NCI-H2081 treated with DMSO at 0.1 percent for 48 hours (cell line): ENCODE results near the gene MT1A.
A peak's percentile ranks its signal among the peaks of the same experiment; 100 is the strongest.

ENCODE experiments used
- DNase-seq: peaks from one replicate; lab custom pipeline; 2025; lab: John Stamatoyannopoulos, UW

MT1A gene

GRCh38 chr16:56637814-56638750, at the start of gene MT1A:
Gene MT1A (plus strand): TSS chr16:56638666. CDS start chr16:56638739, 73 bp downstream.
- no peak for DNase-seq

DNA sequence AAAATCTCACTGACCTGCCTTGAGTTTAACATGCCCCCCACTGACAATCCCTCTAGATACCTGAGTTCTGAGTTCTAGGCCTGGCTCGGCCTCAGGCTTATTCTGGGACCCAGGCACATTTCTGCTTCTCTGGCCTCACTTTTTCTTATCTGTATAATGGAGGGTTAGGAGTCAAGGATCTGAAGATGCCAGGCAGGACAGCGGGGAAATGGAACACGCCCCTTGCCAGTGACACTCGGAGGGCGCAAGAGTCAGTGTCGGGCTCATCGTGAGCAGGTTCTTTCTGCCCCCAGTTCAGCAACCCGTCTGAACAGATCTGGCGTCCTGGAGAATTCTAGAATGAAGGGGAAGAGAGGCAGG, 49.7 kb upstream of the MT1A start:
- DNase-seq, result no peak

GRCh38 chr16:56589141-56590039, 49.1 kb upstream of the MT1A start, which contains the start of gene MT3:
Gene MT3 (plus strand): TSS chr16:56589528. CDS start chr16:56589591, 63 bp downstream.
- peak; percentile 6 for DNase-seq

DNA sequence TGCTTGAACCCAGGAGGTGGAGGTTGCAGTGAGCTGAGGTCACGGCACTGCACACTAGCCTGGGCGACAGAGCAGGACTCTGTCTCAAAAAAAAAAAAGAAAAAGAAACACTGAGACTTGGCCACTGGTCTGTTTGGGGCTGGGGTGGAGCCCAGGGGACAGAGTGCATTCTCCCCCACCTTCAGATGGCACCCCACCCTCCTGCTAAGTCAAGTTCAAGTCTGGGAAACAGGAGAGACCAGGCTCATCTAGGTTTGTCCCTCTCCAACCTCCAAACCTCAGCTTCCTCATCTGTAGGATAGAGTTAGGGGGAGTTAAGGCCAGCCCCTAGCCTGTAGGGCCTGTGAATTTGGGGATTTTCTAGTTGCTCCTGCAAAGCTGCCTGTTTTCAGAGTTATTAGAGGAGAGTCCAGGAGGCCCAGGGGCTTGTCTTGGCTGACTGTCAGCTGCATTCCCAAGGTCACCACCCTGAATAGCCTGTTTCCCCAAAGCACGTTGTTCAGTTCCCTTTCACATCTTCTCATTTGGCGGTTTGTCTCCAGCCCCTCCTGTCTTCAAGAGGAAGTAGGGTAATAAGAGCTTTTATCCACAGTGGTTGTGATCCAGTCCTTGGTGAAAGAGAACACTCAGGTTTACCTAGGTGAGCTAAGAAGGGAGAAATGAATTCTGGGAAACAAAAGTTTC, 46.9 kb upstream of the MT1A start:
- no peak for DNase-seq

- no peak for DNase-seq
These were observed 44.7 kb upstream of the MT1A start for GRCh38 chr16:56593573-56594291.

GRCh38 chr16:56594292-56594619, 44.2 kb upstream of the MT1A start:
- DNase-seq, result no peak

DNA sequence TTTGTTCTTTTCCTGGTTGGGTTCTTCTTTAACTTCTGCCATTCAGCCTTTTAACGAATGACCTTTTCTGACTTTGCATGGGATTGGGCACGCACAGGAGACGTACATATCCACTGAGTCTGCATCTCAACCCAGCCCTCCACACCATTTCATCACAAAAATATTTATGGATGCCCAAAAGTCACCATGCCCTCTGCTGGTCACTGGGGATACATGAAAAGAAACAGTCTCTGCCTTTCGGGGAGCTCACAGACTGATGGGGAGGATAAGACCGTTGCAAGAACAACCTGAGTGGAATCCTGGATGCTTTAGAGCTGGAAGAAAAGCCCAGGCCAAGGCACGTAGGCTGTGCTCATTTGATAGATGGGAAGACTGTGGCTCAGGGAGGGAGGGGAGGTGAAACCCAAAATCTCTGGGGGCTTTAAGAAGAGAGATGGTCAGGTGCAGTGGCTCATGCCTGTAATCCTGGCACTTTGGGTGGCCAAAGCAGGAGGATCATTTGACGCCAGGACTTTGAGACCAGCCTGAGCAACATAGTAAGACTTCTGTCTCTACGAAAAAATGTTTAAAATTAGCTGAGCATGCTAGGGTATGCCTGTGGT, 38.0 kb upstream of the MT1A start:
- peak; percentile 0 for DNase-seq

DNA sequence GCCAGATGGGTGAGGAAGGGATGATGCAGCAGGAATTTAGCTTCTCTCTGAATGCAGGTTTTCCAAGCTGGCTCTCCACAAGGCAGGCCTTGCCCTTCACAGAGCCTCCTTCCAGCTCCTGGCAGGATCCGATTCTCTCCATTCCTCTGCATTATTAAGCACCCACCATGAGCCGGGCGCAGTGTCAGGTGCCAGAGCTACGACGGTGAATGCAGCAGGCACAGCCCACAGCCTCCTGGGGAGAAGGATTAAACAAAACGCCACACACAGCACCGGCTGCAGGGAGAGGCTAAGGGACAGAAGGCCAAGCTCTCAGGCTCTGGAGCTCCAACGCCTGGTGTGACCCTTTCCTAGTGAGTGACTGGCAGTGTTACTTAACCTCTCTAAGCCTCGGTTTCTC, 37.1 kb upstream of the MT1A start:
- DNase-seq, result no peak

- DNase-seq, result peak; percentile 0
These were observed 34.9 kb upstream of the MT1A start for GRCh38 chr16:56603589-56603988.

GRCh38 chr16:56604966-56605365, 33.5 kb upstream of the MT1A start:
- DNase-seq, result no peak

- DNase-seq, result no peak
These were observed 33.0 kb upstream of the MT1A start for GRCh38 chr16:56605475-56605874.

- DNase-seq, result no peak
These were observed 32.4 kb upstream of the MT1A start for GRCh38 chr16:56606071-56606475.

DNA sequence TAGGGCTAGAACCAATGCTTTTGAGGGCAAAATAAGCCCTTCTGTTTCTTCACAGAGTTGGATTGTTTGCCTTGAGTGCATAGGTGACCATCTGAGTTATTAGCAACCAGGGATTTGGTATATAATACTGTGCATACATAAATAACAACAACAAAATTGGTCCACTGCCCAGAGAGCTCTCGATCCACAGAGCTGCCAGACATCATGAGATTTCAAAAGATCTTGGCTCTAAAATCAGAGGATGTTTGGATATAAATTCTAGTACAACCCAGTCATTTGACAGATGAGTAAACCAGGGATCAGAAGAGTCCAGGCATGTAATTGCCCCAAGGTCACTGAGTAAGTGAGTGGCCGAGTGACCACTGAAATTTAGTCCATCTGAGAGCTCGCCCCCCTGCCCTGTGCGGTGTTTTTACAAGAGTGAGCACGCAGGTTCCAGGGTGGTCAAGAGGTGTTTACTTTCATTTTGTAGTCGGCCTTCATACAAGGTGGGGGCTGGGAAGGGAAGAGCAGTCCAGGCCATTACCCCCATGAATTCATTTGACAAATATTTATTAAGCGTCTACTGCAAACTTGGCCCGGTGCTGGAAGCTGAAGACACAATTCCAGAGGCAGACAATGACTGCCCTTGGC, 31.9 kb upstream of the MT1A start:
- no peak for DNase-seq

GRCh38 chr16:56607109-56607618, 31.3 kb upstream of the MT1A start:
- no peak for DNase-seq

DNA sequence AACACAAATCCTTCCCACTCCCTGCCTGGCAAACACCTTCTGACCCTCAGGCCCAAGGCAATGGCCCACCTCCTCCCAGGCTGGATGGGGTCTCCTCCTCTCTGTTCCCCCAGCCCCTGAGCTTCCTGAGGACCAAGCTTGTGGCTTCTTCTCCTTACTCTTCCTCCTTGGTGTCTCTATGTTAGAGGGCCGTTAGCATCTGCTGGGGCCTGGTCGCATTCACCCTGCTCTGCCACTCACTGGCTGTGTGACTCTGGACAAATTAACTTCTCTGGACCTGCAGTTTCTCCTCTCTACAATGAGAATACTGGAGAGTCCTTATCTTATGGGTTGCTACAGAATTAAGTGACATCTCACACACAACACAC, 30.8 kb upstream of the MT1A start:
- DNase-seq, result no peak

GRCh38 chr16:56608043-56608875, 30.2 kb upstream of the MT1A start, which contains the start of gene MT2A:
Gene MT2A (plus strand): TSS chr16:56608584. CDS start chr16:56608656, 72 bp downstream.
- DNase-seq, result peak; percentile 2

GRCh38 chr16:56608876-56609462, 29.5 kb upstream of the MT1A start:
- no peak for DNase-seq

GRCh38 chr16:56609463-56609921, 29.0 kb upstream of the MT1A start:
- no peak for DNase-seq

- DNase-seq, result no peak
These were observed 28.4 kb upstream of the MT1A start for GRCh38 chr16:56610017-56610608.
